OCI-LY1 (cell line): ENCODE results near the gene C12orf76.

Source experiments
- H2AFZ ChIP-seq: fragments of 200-600 bp; sonication (generic), shearing (Covaris generic); 2 replicates; pipeline ENCODE4 v1.6.0; 2014; ENCODE audit warnings: antibody characterized with exemption, mild to moderate bottlenecking, low read length
- H3F3A ChIP-seq: fragments of 200-600 bp; sonication (generic), shearing (Covaris generic); 2 replicates; pipeline ENCODE4 v1.6.0; 2014; ENCODE audit warnings: mild to moderate bottlenecking, antibody characterized with exemption, low read length, moderate library complexity; ENCODE audit not compliant: insufficient read depth
- H3K27ac ChIP-seq: fragments of 200-600 bp; sonication (generic); 2 replicates; pipeline ENCODE4 v1.5.1; 2014; ENCODE audit warnings: low read length, mixed run types, mild to moderate bottlenecking, low read depth; ENCODE audit not compliant: poor library complexity, severe bottlenecking
- H3K27me3 ChIP-seq: fragments of 200-600 bp; sonication (generic); 2 replicates; pipeline ENCODE4 v1.6.0; 2014; ENCODE audit warnings: antibody characterized with exemption, mild to moderate bottlenecking, low read length, moderate library complexity; ENCODE audit not compliant: insufficient read depth
- H3K36me3 ChIP-seq: fragments of 200-600 bp; sonication (generic); 2 replicates; pipeline ENCODE4 v1.6.1; 2014; ENCODE audit warnings: mild to moderate bottlenecking, antibody characterized with exemption, low read length, moderate library complexity, mixed read lengths; ENCODE audit not compliant: insufficient read depth
- H3K4me1 ChIP-seq: fragments of 200-600 bp; sonication (generic); 2 replicates; pipeline ENCODE4 v1.5.1; 2014; ENCODE audit warnings: mild to moderate bottlenecking, low read length, moderate library complexity; ENCODE audit not compliant: insufficient read depth, severe bottlenecking
- H3K4me2 ChIP-seq: fragments of 200-600 bp; sonication (generic), shearing (Covaris generic); 2 replicates; pipeline ENCODE4 v1.6.1; 2014; ENCODE audit warnings: low read length
- H3K4me3 ChIP-seq: fragments of 200-600 bp; sonication (generic); 2 replicates; pipeline ENCODE4 v1.5.1; 2014; ENCODE audit warnings: low read length, low read depth, mild to moderate bottlenecking, mixed read lengths; ENCODE audit not compliant: poor library complexity, severe bottlenecking
- H3K79me2 ChIP-seq: fragments of 200-600 bp; shearing (Covaris generic); 2 replicates; pipeline ENCODE4 v1.6.1; 2016; ENCODE audit warnings: mixed run types, low read length, mixed read lengths; ENCODE audit not compliant: insufficient read depth
- H3K9ac ChIP-seq: fragments of 200-600 bp; sonication (generic), shearing (Covaris generic); 2 replicates; pipeline ENCODE4 v1.6.1; 2014; ENCODE audit warnings: mild to moderate bottlenecking, low read length, mixed read lengths
- H3K9me2 ChIP-seq: fragments of 200-600 bp; sonication (generic), shearing (Covaris generic); 2 replicates; pipeline ENCODE4 v1.6.1; 2014; ENCODE audit warnings: low read depth, mild to moderate bottlenecking, low read length, mixed read lengths
- H3K9me3 ChIP-seq: fragments of 200-600 bp; shearing (Covaris generic); 2 replicates; pipeline ENCODE4 v1.6.1; 2014; ENCODE audit warnings: low read length, mixed read lengths
- H4K20me1 ChIP-seq: fragments of 200-600 bp; sonication (generic), shearing (Covaris generic); 2 replicates; pipeline ENCODE4 v1.6.0; 2016; ENCODE audit warnings: mild to moderate bottlenecking, low read length; ENCODE audit not compliant: insufficient read depth
- CTCF ChIP-seq: fragments of 200-600 bp; sonication (generic), shearing (Covaris generic); IDR thresholded peaks from 2 replicates; pipeline ENCODE4 v1.5.1; 2017; ENCODE audit warnings: mild to moderate bottlenecking, antibody characterized with exemption, low read length, moderate library complexity, mixed read lengths
- EZH2 ChIP-seq: fragments of 200-600 bp; sonication (generic), shearing (Covaris generic); IDR thresholded peaks from 2 replicates; pipeline ENCODE4 v1.8.0; 2017; ENCODE audit warnings: borderline replicate concordance, mixed run types, mild to moderate bottlenecking, antibody characterized with exemption, low read length, moderate library complexity, mixed read lengths

Gene C12orf76

GRCh38 chr12:110077800-110078199 lies 29.5 kb upstream of the C12orf76 start:
- Histone ChIP-seq H3K4me3 (no peak overlapping the region), H3K4me1 (peaks cover 28% of the 10 kb centered on the region), H3K9me3 (no peaks in the 10 kb centered on the region), H3K9ac (no peak overlapping the region), H3K36me3 (no peaks in the 10 kb centered on the region), H3F3A (no peaks in the 10 kb centered on the region), H3K27me3 (no peaks in the 10 kb centered on the region), H3K4me2 (no peak overlapping the region), H4K20me1 (no peaks in the 10 kb centered on the region), H3K27ac (no peak overlapping the region), H3K79me2 (no peaks in the 10 kb centered on the region), H3K9me2 (no peaks in the 10 kb centered on the region), H2AFZ (no peak overlapping the region)
- TF ChIP-seq CTCF: no peak
- TF ChIP-seq EZH2: no peak

- H3K27me3 ChIP-seq: no peaks in the 10 kb centered on the region
- H3K27ac ChIP-seq: no peak overlapping the region
- no peaks in the 10 kb centered on the region for H4K20me1 ChIP-seq
- no peaks in the 10 kb centered on the region for H3K9me3 ChIP-seq
- H3F3A ChIP-seq: no peaks in the 10 kb centered on the region
- H3K36me3 ChIP-seq: no peaks in the 10 kb centered on the region
- peaks cover 28% of the 10 kb centered on the region for H3K4me1 ChIP-seq
- no peak for TF ChIP-seq EZH2
- no peak for TF ChIP-seq CTCF
- no peak overlapping the region for H3K4me3 ChIP-seq
- H3K9me2 ChIP-seq: no peaks in the 10 kb centered on the region
- H2AFZ ChIP-seq: no peak overlapping the region
- H3K4me2 ChIP-seq: no peak overlapping the region
- no peaks in the 10 kb centered on the region for H3K79me2 ChIP-seq
- H3K9ac ChIP-seq: no peak overlapping the region
These were observed 27.6 kb upstream of the C12orf76 start for GRCh38 chr12:110075880-110076279.

- no peak for TF ChIP-seq CTCF
- no peak for TF ChIP-seq EZH2
- Histone ChIP-seq H3K36me3 (no peaks in the 10 kb centered on the region), H2AFZ (0 out of 2 replicates have a peak overlapping the region, but pooled peaks have one; percentile 80), H3K4me1 (peaks cover 16% of the 10 kb centered on the region), H3K4me2 (no peak overlapping the region), H3K4me3 (no peak overlapping the region), H3K9me2 (no peaks in the 10 kb centered on the region), H3F3A (no peaks in the 10 kb centered on the region), H3K9ac (no peak overlapping the region), H4K20me1 (no peaks in the 10 kb centered on the region), H3K27ac (no peak overlapping the region), H3K27me3 (no peaks in the 10 kb centered on the region), H3K9me3 (no peaks in the 10 kb centered on the region), H3K79me2 (no peaks in the 10 kb centered on the region)
These were observed 25.8 kb upstream of the C12orf76 start for GRCh38 chr12:110074089-110074488.
